HepG2 (cell line): ENCODE data around the gene UEVLD. TPM values are rescaled to one million over a fixed set of nuclear protein-coding genes. Genes with fewer than 3 reads are reported as not detected.

Experiments used
- BORCS8-MEF2B ChIP-seq: sonication (generic); formaldehyde crosslinking; IDR thresholded peaks from 2 replicates; pipeline ENCODE4 v1.8.0; 2022; ENCODE audit warnings: mild to moderate bottlenecking, missing genetic modification reagents
- FOXK1 ChIP-seq: sonication (generic); formaldehyde crosslinking; IDR thresholded peaks from 2 replicates; pipeline ENCODE4 v1.4.0; 2020; ENCODE audit warnings: low read depth, missing genetic modification reagents, borderline replicate concordance
- GATAD2A ChIP-seq: IDR thresholded peaks from 2 replicates; pipeline ENCODE4 v1.6.1; 2016
- HIVEP1 ChIP-seq: sonication (generic); formaldehyde crosslinking; IDR thresholded peaks from 2 replicates; pipeline ENCODE4 v1.4.0; 2020; ENCODE audit warnings: mild to moderate bottlenecking, missing genetic modification reagents
- PAWR ChIP-seq: sonication (generic); formaldehyde crosslinking; IDR thresholded peaks from 2 replicates; pipeline ENCODE4 v1.4.0; 2020; ENCODE audit warnings: missing genetic modification reagents, mild to moderate bottlenecking, borderline replicate concordance
- PLRG1 ChIP-seq: fragments of 450-650 bp; conservative IDR thresholded peaks from 2 replicates; pipeline ENCODE4 v1.6.1; 2016
- TBX2 ChIP-seq: sonication (generic); formaldehyde crosslinking; IDR thresholded peaks from 2 replicates; pipeline ENCODE4 v1.5.0; 2020; ENCODE audit warnings: missing genetic modification reagents, mild to moderate bottlenecking, borderline replicate concordance
- ZNF577 ChIP-seq: sonication (generic); formaldehyde crosslinking; IDR thresholded peaks from 2 replicates; pipeline ENCODE4 v1.4.0; 2020; ENCODE audit warnings: mild to moderate bottlenecking, low read depth, missing genetic modification reagents, borderline replicate concordance
- ZSCAN21 ChIP-seq: sonication (generic); formaldehyde crosslinking; IDR thresholded peaks from 2 replicates; pipeline ENCODE4 v1.8.0; 2022; ENCODE audit warnings: mild to moderate bottlenecking, missing genetic modification reagents, moderate library complexity, borderline replicate concordance
- polyA plus RNA-seq, 8 experiments: library from polyadenylated mRNA; depleted of rRNA in 3 of 8; stranded (reverse) in 7 of 8; unstranded in 1 of 8; fragments of >200 nt; fragmentation: Illumina TruSeq in 4 of 8; extraction: Trizol in 4 of 8; gene quantifications; 2 replicates each; pipeline versions ENCODE4 v1.2.1 to v1.2.3, GENCODE V29; 2011 to 2016; ENCODE audit warnings: low read depth in 4 of 8, missing spikeins in 1 of 8, mixed read lengths in 1 of 8; ENCODE audit not compliant: insufficient read depth in 1 of 8
- total RNA-seq, 5 experiments: library from RNA; depleted of rRNA; stranded (reverse); fragments of >200 nt; fragmentation: Illumina TruSeq; extraction: Trizol; gene quantifications; 2 replicates each; pipeline ENCODE4 v1.2.3, GENCODE V29; 2016; ENCODE audit warnings: low read depth in 1 of 5
- TF ChIP-seq, protein P1 (sequence below): sonication (generic); IDR thresholded peaks from 2 replicates; pipeline ENCODE4 v1.6.1; 2016; ENCODE audit warnings: low read depth, borderline replicate concordance
- TF ChIP-seq, protein P2 (sequence below): sonication (generic); formaldehyde crosslinking; IDR thresholded peaks from 2 replicates; pipeline ENCODE4; 2020; ENCODE audit warnings: missing genetic modification reagents, mild to moderate bottlenecking, borderline replicate concordance
- TF ChIP-seq, protein P3 (sequence below): sonication (generic); formaldehyde crosslinking; IDR thresholded peaks from 2 replicates; pipeline ENCODE4 v1.4.0; 2020; ENCODE audit warnings: missing genetic modification reagents, mild to moderate bottlenecking, borderline replicate concordance
- TF ChIP-seq, protein P4 (sequence below): sonication (generic); formaldehyde crosslinking; IDR thresholded peaks from 2 replicates; pipeline ENCODE4 v1.4.0; 2020; ENCODE audit warnings: missing genetic modification reagents, borderline replicate concordance
- TF ChIP-seq, protein P5 (sequence below): conservative IDR thresholded peaks from 2 replicates; pipeline ENCODE4 v1.6.1; 2018; ENCODE audit warnings: missing genetic modification reagents

Gene UEVLD
- total and polyA plus RNA-seq, 2 of the 13 experiments (the other 11 are each of a cell fraction or from before 2014, with no cell fraction given) = 5.7 to 13.7 TPM

DNA sequence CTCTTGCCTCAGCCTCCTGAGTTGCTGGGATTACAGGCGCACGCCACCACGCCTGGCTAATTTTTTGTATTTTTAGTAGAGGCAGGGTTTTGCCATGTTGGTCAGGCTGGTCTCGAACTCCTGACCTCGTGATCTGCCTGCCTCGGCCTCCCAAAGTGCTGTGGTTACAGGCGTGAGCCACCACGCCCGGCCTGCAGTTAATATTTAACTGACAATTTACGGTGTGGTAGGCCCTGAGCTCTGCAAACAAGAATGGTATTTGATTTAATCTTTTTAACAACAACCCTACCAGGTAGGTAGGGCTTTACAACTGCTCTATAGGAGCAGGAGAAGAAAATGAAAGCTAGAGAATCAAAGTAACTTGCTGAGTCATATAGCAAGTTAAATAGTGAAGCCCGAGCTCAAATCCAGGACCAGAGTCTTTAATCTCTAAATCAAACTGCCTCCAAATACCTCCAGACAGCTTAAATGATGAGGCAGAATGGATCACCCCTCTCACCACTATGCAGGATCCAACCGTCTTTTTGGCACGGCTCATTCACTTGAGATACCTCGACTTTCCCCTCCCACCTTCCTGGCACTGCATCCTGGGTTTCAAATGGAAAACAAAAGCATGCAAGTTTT is 9.4 kb downstream of the UEVLD start (continued):
- TF ChIP-seq, protein P1, sequence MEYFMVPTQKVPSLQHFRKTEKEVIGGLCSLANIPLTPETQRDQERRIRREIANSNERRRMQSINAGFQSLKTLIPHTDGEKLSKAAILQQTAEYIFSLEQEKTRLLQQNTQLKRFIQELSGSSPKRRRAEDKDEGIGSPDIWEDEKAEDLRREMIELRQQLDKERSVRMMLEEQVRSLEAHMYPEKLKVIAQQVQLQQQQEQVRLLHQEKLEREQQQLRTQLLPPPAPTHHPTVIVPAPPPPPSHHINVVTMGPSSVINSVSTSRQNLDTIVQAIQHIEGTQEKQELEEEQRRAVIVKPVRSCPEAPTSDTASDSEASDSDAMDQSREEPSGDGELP = no peak
- TF ChIP-seq, protein P2, sequence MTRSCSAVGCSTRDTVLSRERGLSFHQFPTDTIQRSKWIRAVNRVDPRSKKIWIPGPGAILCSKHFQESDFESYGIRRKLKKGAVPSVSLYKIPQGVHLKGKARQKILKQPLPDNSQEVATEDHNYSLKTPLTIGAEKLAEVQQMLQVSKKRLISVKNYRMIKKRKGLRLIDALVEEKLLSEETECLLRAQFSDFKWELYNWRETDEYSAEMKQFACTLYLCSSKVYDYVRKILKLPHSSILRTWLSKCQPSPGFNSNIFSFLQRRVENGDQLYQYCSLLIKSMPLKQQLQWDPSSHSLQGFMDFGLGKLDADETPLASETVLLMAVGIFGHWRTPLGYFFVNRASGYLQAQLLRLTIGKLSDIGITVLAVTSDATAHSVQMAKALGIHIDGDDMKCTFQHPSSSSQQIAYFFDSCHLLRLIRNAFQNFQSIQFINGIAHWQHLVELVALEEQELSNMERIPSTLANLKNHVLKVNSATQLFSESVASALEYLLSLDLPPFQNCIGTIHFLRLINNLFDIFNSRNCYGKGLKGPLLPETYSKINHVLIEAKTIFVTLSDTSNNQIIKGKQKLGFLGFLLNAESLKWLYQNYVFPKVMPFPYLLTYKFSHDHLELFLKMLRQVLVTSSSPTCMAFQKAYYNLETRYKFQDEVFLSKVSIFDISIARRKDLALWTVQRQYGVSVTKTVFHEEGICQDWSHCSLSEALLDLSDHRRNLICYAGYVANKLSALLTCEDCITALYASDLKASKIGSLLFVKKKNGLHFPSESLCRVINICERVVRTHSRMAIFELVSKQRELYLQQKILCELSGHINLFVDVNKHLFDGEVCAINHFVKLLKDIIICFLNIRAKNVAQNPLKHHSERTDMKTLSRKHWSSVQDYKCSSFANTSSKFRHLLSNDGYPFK (CRISPR knock-in tag) = no peak
- TF ChIP-seq PAWR (CRISPR knock-in tag) = no peak
- TF ChIP-seq ZSCAN21 = no peak
- no peak for TF ChIP-seq ZNF577 (CRISPR knock-in tag)
- TF ChIP-seq, protein P3, sequence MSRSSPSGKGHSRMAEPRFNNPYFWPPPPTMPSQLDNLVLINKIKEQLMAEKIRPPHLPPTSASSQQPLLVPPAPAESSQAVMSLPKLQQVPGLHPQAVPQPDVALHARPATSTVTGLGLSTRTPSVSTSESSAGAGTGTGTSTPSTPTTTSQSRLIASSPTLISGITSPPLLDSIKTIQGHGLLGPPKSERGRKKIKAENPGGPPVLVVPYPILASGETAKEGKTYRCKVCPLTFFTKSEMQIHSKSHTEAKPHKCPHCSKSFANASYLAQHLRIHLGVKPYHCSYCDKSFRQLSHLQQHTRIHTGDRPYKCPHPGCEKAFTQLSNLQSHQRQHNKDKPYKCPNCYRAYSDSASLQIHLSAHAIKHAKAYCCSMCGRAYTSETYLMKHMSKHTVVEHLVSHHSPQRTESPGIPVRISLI = no peak
- TF ChIP-seq, protein P4, sequence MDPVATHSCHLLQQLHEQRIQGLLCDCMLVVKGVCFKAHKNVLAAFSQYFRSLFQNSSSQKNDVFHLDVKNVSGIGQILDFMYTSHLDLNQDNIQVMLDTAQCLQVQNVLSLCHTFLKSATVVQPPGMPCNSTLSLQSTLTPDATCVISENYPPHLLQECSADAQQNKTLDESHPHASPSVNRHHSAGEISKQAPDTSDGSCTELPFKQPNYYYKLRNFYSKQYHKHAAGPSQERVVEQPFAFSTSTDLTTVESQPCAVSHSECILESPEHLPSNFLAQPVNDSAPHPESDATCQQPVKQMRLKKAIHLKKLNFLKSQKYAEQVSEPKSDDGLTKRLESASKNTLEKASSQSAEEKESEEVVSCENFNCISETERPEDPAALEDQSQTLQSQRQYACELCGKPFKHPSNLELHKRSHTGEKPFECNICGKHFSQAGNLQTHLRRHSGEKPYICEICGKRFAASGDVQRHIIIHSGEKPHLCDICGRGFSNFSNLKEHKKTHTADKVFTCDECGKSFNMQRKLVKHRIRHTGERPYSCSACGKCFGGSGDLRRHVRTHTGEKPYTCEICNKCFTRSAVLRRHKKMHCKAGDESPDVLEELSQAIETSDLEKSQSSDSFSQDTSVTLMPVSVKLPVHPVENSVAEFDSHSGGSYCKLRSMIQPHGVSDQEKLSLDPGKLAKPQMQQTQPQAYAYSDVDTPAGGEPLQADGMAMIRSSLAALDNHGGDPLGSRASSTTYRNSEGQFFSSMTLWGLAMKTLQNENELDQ (CRISPR knock-in tag) = no peak
- TF ChIP-seq, protein P5, sequence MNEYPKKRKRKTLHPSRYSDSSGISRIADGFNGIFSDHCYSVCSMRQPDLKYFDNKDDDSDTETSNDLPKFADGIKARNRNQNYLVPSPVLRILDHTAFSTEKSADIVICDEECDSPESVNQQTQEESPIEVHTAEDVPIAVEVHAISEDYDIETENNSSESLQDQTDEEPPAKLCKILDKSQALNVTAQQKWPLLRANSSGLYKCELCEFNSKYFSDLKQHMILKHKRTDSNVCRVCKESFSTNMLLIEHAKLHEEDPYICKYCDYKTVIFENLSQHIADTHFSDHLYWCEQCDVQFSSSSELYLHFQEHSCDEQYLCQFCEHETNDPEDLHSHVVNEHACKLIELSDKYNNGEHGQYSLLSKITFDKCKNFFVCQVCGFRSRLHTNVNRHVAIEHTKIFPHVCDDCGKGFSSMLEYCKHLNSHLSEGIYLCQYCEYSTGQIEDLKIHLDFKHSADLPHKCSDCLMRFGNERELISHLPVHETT (CRISPR knock-in tag) = no peak
- TF ChIP-seq BORCS8-MEF2B (CRISPR knock-in tag) = no peak
- peak; percentile 49 for TF ChIP-seq GATAD2A (CRISPR knock-in tag)
- no peak for TF ChIP-seq FOXK1 (CRISPR knock-in tag)
- TF ChIP-seq PLRG1 = no peak
- peak; percentile 68 for TF ChIP-seq TBX2
- TF ChIP-seq HIVEP1 (CRISPR knock-in tag) = no peak
